Endodermal cell (in vitro differentiated cells): ENCODE data around the gene LARGE1. TPM values are rescaled to one million over a fixed set of nuclear protein-coding genes. Genes with fewer than 3 reads are reported as not detected.

Experiments
- DNase-seq: peaks from one replicate; pipeline ENCODE4 v3.0.0-alpha.2; 2017
- H3K27ac ChIP-seq: 2 replicates; pipeline ENCODE4 v1.5.1; 2013; ENCODE audit warnings: mild to moderate bottlenecking, low read depth, low read length, moderate library complexity
- H3K27me3 ChIP-seq: 2 replicates; pipeline ENCODE4 v1.6.1; 2013; ENCODE audit warnings: mild to moderate bottlenecking, low read length, moderate library complexity; ENCODE audit not compliant: insufficient read depth, control insufficient read depth, poor library complexity, severe bottlenecking
- H3K36me3 ChIP-seq: 2 replicates; pipeline ENCODE4 v1.7.0; 2013; ENCODE audit warnings: mild to moderate bottlenecking, low read length, moderate library complexity; ENCODE audit not compliant: control insufficient read depth, insufficient read depth
- H3K4me1 ChIP-seq: one replicate; pipeline ENCODE4 v1.7.0; 2013; ENCODE audit warnings: low read length; ENCODE audit not compliant: control insufficient read depth, insufficient read depth
- H3K4me3 ChIP-seq: 2 replicates; pipeline ENCODE4 v1.5.1; 2013; ENCODE audit warnings: mild to moderate bottlenecking, low read length, moderate library complexity
- H3K9ac ChIP-seq: 2 replicates; pipeline ENCODE4 v1.6.1; 2013; ENCODE audit warnings: mild to moderate bottlenecking, low read length, moderate library complexity; ENCODE audit not compliant: poor library complexity, severe bottlenecking; ENCODE audit errors: extremely low read depth
- H3K9me3 ChIP-seq: 2 replicates; pipeline ENCODE4 v1.6.1; 2013; ENCODE audit warnings: mild to moderate bottlenecking, low read length, moderate library complexity; ENCODE audit not compliant: control insufficient read depth
- H3K27ac Mint-ChIP-seq: 2 replicates; pipeline ENCODE4 v1.8.0; 2020; ENCODE audit warnings: mixed read lengths
- H3K27me3 Mint-ChIP-seq: 2 replicates; pipeline ENCODE4 v1.8.0; 2021; ENCODE audit warnings: mild to moderate bottlenecking, mixed read lengths; ENCODE audit not compliant: insufficient read depth
- H3K36me3 Mint-ChIP-seq: 2 replicates; pipeline ENCODE4 v1.8.0; 2020; ENCODE audit warnings: low read depth, mixed read lengths
- H3K4me1 Mint-ChIP-seq: 2 replicates; pipeline ENCODE4 v1.8.0; 2020; ENCODE audit warnings: mixed read lengths
- H3K4me3 Mint-ChIP-seq: 2 replicates; pipeline ENCODE4 v1.8.0; 2020; ENCODE audit warnings: mild to moderate bottlenecking, moderate library complexity, mixed read lengths
- H3K9me3 Mint-ChIP-seq: 2 replicates; pipeline ENCODE4 v1.8.0; 2020; ENCODE audit warnings: mild to moderate bottlenecking, mixed read lengths
- CTCF ChIP-seq: fragments of 200-600 bp; sonication (generic); conservative IDR thresholded peaks from 2 replicates; pipeline ENCODE4 v1.5.0; 2021; ENCODE audit warnings: antibody characterized with exemption, mild to moderate bottlenecking
- WGBS, 2 experiments: methylation state at CpG; one replicate each; pipeline versions ENCODE4 v1.1.5 to v1.1.7; 2013; ENCODE audit warnings: missing lambda C conversion rate in 2 of 2, mixed read lengths in 1 of 2; ENCODE audit not compliant: insufficient coverage in 1 of 2, insufficient read length in 1 of 2; 5-methylcytosine and 5-hydroxymethylcytosine counted together
- total RNA-seq, 2 donors: library from RNA; stranded (reverse); fragmentation: NEBNext Ultra II Directional in 1 of 2; extraction: Animal tissue kit (Norgen Biotek cat#: 25700) in 1 of 2; gene quantifications; 2 replicates in 1 of 2; 3 replicates in 1 of 2; pipeline ENCODE4 v1.2.1, GENCODE V29; 2021

LARGE1 gene
- total RNA-seq, 2 donors from 2014 or later: 17.5 to 24.3 TPM

- no peak overlapping the region for H3K4me3 Mint-ChIP-seq
- Histone ChIP-seq H3K36me3 (no peaks in the 10 kb centered on the region), H3K4me1 (no peaks in the 10 kb centered on the region), H3K27me3 (no peaks in the 10 kb centered on the region), H3K27ac (no peak overlapping the region), H3K9ac (no peak overlapping the region), H3K9me3 (no peaks in the 10 kb centered on the region), H3K4me3 (no peak overlapping the region)
- WGBS, 2 experiments: 92 to 98% methylated on average over 4 to 5 of the region's 5 CpGs
- no peak for DNase-seq
- H3K27ac Mint-ChIP-seq: no peak overlapping the region
- H3K4me1 Mint-ChIP-seq: peaks cover 6% of the 10 kb centered on the region
- no peaks in the 10 kb centered on the region for H3K36me3 Mint-ChIP-seq
- H3K9me3 Mint-ChIP-seq: no peaks in the 10 kb centered on the region
- H3K27me3 Mint-ChIP-seq: peaks cover 3% of the 10 kb centered on the region
- TF ChIP-seq CTCF: no peak
Observed at GRCh38 chr22:33584152-33584551, 336.1 kb downstream of the LARGE1 start.

DNA sequence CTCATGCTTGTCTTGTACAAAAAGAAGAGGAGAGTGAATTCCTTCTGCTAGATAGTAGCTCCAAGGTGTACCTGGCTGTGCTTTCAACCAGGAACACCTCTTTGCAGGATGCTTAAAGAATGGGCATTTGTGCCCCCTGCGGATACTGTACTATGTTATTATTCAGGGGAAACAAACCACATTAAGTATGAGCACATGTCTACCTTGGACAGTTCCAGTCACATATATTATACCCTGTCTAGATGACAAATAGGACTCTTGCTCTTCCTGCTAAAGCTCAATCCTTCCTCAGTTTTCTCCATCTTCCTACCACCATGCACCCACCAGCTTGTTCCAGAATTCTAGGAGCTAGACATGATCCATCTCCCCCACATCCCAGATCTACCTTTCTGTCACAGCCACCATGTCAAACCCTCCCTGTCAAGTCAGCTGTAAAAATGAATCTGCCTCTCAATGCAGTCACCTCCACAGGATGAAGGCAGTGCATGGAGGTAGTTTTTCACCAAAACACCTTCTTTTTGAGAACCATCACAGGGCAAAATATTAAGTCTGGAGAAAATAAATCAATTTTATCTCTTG is 337.4 kb downstream of the LARGE1 start:
- peaks cover 9% of the 10 kb centered on the region for H3K4me1 Mint-ChIP-seq
- Histone ChIP-seq H3K27ac (no peak overlapping the region), H3K9ac (no peak overlapping the region), H3K36me3 (no peaks in the 10 kb centered on the region), H3K4me3 (no peak overlapping the region), H3K27me3 (no peaks in the 10 kb centered on the region), H3K4me1 (peaks cover 6% of the 10 kb centered on the region), H3K9me3 (no peaks in the 10 kb centered on the region)
- WGBS, 2 experiments: 87% methylated on average over 1 of the region's 1 CpG; no CpG with 5 or more reads in 1 of the 2 experiments
- DNase-seq: no peak
- H3K27ac Mint-ChIP-seq: no peak overlapping the region
- peaks cover 3% of the 10 kb centered on the region for H3K27me3 Mint-ChIP-seq
- no peak for TF ChIP-seq CTCF
- H3K36me3 Mint-ChIP-seq: no peaks in the 10 kb centered on the region
- H3K9me3 Mint-ChIP-seq: no peaks in the 10 kb centered on the region
- no peak overlapping the region for H3K4me3 Mint-ChIP-seq

GRCh38 chr22:33580310-33580709 is 340.0 kb downstream of the LARGE1 start:
- DNase-seq: no peak
- Histone ChIP-seq H3K9me3 (no peaks in the 10 kb centered on the region), H3K27ac (no peak overlapping the region), H3K4me1 (peaks cover 7% of the 10 kb centered on the region), H3K4me3 (no peak overlapping the region), H3K27me3 (no peaks in the 10 kb centered on the region), H3K36me3 (no peaks in the 10 kb centered on the region), H3K9ac (no peak overlapping the region)
- peaks cover 14% of the 10 kb centered on the region for H3K4me1 Mint-ChIP-seq
- no peak for TF ChIP-seq CTCF
- no peaks in the 10 kb centered on the region for H3K36me3 Mint-ChIP-seq
- H3K4me3 Mint-ChIP-seq: no peak overlapping the region
- 93 to 95% methylated on average over 6 of the region's 7 CpGs for WGBS, 2 experiments
- H3K9me3 Mint-ChIP-seq: no peaks in the 10 kb centered on the region
- no peak overlapping the region for H3K27ac Mint-ChIP-seq
- H3K27me3 Mint-ChIP-seq: peaks cover 3% of the 10 kb centered on the region
